Effector CD4-positive, alpha-beta T cell (primary cell): ENCODE measurements around the gene UTS2B. TPM values are rescaled to one million over a fixed set of nuclear protein-coding genes. Genes with fewer than 3 reads are reported as not detected.

Experiments used
- DNase-seq: peaks from one replicate; pipeline ENCODE4 v3.0.0-alpha.2; 2020
- total RNA-seq: gene quantifications from one replicate; lab custom pipeline; 2026; lab: John Stamatoyannopoulos, UW

Gene UTS2B, protein sequence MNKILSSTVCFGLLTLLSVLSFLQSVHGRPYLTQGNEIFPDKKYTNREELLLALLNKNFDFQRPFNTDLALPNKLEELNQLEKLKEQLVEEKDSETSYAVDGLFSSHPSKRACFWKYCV
- total RNA-seq = not detected

DNA sequence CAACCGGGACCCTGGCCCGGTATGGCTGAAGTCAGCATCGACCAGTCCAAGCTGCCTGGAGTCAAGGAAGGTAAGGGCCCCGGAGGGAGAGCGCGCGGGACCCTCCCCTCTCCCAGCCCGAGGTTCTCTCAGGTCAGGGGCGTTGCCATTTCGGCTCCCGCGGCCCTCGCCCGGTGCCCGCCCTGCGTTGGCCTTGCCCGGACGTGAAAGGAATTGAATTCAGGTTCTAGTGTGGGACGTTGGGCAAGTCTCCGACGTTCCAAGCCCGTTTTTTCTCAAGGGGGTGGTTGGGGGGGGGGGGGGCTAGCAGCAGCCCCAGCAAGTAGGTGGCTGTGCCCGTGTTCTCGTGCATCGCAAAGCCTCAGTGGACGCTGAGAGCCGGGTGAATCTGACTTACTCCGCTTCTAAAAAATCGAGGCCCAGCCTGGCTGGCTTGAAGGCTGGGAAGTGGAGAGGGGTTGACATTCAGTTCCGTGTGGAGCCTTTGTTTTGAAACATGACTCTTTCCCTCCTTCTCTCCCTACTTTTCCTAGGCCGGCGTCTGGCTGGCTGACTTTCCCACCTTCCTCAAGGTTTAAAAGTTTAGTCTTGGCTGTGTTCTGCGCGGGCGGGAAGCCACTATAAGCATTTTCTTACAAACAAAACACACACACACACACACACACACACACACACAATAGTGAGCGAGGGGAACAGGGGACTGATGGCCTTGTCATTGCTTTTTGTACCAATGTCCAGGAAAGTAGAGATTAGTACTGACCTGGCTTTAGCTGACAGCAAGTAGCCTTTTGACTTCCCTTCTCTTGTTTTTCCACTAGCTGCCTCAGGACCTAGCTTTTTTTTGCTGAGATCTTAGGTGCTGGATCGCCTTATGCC, at the start of gene UTS2B:
UTS2B (minus strand) TSS at position 873 of the 876 bp plus-strand sequence. CDS start 48,337 bp downstream, outside the sequence.
- no peak for DNase-seq

DNA sequence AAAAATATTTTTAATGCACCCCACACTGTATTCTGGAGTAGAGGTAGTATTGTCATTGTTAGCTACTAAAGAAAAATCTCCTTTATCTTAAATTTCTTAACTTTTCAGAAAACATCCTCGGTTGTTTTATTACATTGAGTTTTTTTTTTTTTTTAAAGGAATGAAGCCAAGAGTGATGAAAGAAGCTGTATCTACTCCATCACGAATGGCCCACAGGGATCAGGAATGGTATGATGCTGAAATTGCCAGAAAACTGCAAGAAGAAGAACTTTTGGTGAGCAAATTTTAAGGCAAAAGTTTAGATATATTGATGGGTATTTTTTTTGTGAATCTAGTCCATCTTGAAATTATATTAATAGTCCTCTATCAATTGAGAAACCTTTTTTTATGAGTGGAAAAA, 49.7 kb upstream of the UTS2B start:
- DNase-seq = no peak

DNA sequence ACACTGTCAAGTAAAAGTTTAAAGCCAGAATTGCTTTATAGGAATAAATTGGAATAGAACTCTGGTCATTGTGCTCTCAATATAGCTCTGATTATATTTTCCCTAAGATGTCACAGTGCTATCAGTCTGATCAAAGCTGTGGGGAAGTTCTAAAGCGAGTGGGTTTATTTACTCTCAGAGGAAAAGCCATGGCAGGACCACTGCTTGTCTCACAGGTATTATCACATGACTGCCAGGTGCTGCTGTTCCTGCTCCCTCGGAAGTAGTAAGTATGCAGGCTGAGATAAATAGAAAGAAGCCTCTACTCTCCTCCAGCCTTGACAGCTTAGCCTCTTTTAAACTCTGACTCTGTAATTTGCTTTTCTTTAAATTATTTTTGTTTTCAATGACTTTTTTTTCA, 49.1 kb upstream of the UTS2B start:
- no peak for DNase-seq

DNA sequence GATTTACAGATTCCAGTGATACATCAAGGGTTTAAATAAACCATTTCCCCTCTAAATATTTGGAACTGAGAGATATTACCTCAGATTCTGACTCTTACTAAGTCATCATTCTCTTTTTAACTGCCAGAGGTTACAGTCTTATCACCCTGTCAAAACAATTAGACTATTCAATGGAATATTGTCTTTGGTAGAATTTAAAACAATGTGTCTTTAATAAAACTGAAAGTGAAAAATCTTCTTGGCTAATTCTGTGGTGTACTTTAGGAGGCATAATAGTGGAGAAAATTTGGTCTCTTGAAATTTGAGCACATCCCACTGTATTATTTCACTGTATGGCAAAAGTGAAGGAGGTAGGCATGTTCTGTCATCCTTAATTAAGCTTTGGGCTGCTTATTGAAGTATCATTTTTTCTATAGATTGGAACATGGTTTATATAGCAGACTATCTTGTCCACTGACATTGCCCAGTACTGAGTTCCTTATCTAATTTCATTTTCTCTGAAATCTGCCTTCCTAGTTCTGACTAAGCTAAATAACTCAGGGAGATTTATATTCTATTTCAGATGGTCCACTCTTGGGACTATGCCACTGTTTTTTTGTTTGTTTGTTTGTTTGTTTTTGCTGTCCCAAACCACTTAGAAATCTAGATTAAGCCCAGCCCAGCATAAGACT, 48.0 kb upstream of the UTS2B start:
- DNase-seq = no peak

DNA sequence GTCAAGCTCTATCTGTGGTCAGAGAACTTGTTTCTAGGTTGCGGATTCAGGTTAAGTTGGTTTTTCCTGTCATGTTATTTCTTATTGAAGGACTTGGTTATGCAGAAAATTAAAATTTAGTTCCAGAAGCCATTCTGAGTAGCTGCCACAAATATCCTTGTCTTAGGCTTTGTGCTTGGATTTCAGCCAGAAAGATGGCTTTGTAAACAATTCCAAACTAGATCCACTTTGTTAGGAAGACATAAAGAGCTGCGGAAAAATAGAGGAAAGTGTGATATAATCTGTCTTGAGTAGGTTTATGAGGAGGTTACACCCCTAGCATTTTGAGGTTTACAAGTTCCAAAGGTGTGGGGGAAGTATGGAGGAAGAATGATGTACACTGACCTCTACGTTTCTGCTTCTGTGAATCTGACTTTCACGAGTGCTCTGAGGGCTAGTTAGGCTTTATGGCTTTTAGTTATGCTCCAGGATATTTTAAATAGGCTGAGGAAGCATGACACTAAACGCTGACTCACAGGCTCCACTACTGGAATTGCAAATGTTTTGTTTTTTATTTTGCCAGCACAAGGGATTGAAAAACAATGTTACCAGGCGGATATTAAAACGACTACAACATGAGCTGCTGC, 46.3 kb upstream of the UTS2B start:
- DNase-seq = no peak

DNA sequence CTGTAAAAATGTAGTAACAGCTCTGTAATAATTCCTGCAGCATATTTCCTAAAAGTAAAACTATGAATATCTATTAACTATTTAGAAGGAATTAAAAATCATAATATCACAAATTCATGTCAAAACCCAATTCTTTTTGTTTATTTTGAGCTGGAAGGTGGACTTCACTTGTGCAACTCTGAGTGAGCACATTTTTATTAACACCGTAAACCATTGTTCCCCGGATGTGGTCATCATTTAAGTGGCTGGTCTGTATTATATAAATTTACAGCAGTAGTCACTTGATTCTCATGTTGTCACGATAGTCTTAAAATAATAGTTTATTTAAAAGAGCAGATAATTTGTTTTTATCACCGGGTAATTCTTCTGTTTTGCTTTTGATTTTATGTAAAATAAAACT, 43.0 kb upstream of the UTS2B start:
- no peak for DNase-seq

DNA sequence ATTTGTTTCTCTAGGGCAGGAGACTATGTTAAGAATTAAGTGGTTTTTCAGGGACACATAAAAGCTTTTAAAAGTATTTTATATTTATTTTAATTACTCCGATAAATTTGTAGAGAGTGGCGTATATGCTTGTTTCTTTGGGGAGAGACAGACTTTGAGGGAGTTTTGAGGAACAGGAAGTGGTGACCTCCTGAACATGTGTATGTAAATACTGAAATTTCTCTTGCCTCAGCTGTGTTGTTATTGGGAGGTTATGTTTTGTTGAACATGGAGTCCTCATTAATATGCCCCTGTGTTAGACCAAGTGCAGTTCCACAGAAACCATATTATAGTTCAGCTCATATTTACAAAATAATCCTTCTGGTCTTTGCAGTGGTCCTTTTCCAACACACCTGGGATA, 41.8 kb upstream of the UTS2B start:
- DNase-seq = no peak

DNA sequence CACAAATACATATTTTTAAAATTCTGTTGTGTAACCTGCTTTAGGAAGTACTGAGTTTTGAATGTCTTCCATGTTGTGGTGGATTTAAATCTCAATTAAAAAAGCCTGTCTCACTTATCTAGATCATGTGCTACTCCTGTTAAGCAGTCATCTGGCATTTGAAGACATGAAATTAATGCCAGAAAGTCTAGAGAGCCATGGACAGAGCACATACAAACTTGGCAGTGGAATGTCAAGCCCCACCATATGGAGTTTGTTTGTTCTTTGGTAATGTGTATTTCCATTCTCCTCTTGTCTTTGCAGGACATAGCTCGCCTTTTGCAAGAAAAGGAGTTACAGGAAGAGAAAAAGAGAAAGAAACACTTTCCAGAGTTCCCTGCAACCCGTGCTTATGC, 39.3 kb upstream of the UTS2B start:
- no peak for DNase-seq

DNA sequence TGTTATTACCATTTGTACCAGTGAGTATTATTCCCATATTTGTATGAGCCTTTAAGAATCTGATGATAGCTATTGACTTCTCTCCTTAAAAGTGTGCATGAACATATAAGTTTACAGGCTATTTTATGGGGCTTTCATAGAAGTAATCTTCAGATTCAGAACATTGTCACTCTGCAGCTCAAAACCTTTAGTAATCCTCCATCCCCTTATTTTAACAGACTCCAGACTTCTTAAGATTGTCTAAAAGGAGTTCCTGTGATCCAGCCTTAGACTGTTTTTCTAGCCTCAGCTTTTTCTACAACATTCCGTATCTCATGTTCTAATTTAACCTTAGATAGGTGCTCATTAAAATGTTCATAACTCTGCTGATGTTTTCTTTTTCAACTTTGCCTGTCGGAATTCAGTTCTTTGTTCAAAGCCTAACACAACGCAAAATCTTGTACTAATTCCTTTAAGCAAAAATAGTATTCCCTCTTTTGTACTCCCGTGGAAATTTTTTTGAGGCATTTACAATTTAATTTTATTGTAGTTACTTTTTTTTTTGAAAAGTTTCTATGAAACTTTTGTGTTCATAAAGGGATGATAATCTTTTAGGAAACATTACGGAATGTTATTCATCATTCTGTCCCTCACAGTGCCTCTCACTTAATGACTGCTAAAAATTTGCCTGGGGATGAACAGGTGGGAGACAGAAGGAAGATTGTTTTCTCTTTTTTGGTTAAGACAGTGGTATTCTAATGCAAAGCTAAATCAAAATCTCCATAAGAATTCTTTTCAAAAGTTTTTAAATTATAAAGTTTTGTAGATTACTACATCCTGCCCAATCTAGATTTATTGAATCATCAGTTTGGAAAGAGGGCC, 38.7 kb upstream of the UTS2B start:
- DNase-seq = no peak

DNA sequence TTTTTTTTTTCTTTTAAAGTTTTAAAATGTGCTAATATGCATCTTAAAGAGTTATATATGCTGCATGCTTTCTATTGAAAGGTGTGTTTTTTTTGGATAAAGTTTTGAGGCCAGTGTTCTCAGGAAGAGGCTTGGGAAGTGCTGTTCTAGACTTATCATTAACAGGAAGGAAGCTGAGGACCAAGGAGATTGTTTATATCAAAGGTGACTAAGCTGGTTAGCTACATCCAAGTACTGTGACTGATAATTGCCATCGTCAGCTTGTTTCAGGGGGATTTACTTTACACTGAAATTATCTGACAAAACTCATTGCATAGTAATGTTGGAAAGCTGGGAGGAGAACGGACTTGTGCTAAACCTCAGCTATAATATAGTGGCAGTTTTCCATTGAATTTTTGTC, 36.3 kb upstream of the UTS2B start:
- DNase-seq = no peak

DNA sequence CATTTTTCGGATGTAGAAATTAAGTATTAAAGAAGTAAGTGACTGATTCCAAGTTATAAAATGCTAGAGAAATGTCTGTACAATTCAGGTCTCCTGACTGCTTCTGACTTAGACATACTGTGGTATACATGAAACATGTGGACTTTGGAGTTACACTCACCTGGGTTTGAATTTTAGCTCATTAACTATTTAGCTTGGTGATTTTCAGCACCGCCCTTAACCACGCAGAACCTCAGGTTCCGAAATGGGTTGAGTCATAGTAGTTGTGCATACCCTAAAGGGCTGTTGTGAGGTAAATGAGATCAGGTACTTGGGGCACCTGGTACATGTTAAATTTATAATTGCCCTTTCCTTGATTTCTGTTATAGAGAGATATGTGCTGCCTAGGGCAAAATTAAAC, 32.9 kb upstream of the UTS2B start:
- DNase-seq = no peak

DNA sequence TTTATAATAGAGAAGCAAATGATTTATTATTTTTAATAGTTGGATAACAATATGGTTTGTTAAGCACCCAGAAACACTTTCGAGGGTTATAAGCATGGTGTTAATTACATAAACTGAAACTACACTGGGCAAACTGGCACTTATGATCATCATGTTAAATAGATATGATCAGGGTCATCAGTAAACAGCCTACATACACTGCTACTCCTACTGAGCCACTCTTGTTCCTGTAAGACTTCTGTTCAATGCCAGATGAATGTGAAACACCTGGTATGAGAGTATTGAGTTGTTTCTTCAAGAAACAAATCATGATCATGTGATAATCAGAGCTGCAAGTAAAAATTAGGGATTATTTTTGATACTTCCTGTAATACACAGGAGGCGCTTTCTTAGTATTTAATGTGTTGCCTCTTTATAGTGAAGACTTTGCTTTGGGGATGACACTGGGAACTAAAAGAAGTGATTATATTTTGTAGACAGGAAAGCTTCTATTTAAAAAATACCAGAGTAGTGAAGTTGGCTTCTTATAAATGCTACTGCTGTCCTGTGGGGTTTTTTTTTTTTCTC, 32.3 kb upstream of the UTS2B start:
- DNase-seq = no peak

DNA sequence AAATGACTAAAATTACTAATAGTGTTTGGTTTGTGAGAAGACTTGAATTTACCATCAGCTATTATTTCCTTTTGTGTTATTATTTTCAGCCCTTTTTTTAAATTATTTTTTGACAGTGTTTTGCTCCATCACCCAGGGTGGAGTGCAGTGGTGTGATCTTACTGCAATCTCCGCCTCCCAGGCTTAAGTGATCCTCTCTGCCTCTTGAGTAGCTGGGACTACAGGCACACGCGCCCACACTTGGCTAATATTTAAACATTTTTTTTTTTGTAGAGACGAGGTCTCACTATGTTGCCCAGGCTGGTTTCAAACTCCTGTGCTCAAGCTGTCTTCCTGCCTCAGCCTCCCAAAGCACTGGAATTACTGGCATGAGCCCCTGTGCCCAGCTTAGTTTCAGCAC, 31.7 kb upstream of the UTS2B start:
- no peak for DNase-seq

DNA sequence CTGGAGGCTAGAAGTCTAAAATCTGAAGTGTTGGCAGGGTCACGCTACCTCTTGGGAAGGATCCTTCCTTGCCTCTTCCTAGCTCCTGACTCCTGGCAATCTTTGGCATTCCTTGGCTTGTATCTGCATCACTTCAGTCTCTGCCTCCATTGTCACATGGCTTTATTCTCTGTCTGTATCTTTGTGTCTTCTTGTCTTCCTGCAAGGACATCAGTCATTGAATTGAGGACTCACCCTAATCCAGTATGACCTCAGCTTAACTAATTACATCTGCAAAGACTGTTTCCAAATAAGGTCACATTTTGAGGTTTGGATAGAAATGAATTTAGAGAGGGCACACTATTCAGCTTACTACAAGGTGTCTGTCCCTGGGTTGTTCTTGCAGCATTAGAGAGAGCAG, 31.1 kb upstream of the UTS2B start:
- DNase-seq = no peak

DNA sequence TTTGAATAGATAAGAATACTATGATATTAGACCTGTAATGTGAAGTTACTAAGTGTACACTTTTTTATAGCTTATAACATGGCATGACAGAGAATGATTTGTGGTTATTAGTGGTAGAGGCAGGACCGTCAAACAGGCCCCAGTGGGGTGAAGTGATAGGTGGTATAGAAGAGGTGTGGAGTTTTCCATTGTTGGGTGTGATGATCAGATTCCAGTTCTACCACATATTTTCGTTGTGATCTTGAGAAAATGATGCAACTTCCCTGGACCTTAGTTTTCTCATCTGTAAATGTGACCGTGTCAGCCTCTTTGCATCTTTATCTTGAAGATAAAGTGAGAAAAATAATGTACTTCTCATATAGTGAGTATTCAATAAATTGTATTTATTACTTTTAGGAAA, 30.3 kb upstream of the UTS2B start:
- DNase-seq = no peak

DNA sequence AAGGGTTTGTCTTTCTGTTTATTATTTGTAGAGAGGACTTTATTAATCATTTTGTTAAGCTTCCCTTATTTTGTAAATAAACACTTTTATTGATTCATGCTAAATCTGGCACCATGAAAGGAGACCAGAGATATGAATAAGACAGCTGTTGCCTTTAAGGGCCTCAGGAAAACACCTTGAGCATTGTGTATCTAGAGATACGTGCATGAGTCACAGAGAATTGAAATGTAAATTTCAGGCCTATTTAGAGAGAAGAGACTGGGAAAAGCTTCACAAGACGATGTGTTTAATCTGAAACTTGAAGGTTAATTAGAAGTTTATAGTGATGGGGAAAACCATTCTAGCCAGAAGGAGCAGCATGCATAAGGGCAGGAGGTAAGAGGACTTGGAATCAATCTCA, 28.6 kb upstream of the UTS2B start:
- no peak for DNase-seq

DNA sequence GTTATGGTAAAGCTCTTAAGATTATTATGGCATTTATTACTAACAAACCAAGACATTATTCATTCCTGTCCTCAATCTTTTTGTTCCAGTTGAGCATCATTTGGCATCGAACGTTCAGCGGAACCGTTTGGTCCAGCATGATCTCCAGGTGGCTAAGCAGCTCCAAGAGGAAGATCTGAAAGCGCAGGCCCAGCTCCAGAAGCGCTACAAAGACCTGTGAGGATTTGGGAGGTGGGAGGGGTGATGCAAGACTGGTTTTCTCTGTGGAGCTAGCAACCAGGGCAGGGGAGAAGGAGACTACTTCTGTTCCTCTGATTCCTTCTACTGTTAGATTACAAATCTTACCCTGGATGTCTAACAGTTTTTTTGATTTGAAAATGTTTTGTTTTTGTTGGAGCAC, 27.6 kb upstream of the UTS2B start:
- no peak for DNase-seq

DNA sequence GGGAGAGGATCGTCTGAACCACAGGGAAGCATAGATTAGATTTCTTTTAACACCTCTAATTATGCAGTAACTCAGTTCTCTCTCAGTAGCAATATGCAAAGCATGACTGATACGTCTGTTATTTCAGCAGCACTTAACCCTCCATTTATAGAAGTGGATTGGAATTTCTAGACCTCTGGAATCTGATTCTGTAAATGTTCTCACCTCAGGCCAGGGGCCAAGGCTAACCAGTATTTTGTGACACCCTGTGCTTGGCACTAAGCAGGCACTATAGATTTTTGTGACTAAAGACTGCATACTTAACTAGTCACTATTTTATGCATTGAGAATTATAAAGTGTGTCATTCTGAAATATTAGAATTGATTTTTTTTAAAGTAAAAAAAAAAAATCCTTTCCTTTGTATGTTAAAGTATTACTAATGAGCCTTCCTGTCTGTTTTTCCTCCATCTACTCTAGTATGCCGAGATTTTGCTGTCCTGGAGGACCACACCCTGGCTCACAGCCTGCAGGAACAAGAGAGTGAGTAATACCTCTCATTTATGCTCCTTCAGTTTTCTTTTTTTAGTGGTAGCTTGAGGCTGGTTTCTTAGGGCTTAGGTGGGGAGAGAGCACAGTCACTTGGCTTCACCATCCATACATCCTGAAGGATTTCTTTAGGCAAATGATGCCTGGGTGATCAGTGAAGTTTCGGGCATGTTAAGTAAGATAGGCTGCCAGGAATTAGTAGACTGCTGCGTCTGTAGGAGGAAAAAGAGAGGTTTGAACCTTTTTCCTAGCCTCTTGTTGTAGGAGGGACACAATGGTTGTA, 26.5 kb upstream of the UTS2B start:
- no peak for DNase-seq

DNA sequence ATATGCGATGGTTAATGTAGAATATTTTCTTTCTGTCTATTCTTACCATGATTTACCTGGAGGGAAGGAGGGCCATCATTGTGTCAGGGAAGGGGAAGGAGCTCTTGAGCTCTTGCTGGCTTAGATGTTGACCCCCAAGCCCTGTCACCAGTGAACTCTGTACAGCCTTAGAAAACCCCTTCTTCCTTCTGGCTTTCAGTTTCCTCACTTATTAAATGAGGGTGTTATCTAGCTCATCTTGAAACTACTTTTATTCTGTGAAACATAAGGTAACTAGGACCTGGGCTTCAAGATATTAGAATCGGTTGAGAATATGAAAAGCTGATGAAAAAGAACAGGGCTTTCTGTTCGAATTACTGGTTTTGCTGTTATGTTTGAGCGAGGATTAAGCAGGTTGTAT, 25.1 kb upstream of the UTS2B start:
- DNase-seq = no peak

DNA sequence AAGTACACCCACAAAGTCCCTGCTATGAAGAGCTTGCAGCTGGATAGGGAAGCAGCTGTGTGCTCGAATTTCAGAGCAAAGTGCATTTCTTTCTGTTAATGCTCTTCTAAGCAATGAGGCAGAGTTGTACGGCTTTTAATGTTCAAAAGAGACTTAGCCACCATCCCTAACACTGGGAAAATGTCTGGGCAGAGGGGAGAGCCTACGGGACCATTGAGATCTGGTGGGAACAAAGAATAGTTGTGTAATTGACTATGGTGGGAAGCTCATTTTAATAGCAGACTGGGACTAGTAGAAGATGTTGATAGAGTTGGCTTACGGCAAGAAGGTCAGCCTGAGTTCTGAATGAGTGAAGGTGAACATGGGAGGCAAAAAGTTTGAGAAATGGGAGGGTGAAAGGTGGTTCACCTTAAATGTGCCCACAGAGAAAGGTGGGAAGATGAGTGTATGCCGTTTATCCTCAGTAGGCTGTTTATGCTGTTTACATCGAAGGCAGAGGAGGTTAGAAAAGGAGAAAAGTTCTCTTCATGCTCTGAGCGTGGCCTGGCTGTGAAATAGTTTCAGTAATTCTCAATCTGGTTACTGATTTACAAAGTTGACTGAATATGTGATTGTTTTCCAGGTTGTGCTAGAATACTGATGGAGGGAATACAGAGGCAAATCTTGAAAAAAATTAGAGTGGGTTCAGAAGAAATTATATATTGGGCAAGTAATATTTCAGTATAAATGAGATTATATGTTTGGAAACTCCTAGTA, 22.9 kb upstream of the UTS2B start:
- DNase-seq = no peak

DNA sequence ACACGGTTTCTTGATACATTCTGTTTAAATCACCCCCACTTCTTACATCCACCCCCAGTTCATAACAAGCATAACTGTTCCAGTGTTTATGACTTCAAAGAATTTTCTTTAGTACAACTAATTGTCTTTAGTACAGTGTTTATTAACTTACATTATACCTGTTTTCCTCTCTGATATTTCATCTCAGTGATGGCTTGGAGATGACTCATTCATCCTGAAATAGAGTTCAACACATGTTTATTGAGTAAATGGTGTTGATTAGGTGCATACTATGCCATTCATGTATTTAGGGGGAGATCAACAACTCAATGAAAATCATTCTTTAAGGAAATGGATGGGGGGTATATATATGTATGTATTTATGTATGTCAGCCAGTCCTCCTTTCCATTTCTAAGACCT, 21.7 kb upstream of the UTS2B start:
- DNase-seq = no peak
